ENCODE measurements around the gene OR6Y1.
A peak's percentile ranks its signal among the peaks of the same experiment; 100 is the strongest.

OR6Y1 gene

GRCh38 chr1:158554352-158554751 lies at the start of gene OR6Y1:
OR6Y1 (minus strand) TSS chr1:158554405; CDS start chr1:158548105, 6,300 bp downstream.
- no peak for DNase-seq

- DNase-seq = no peak
These were observed 46.5 kb upstream of the OR6Y1 start for GRCh38 chr1:158600735-158601134.

GRCh38 chr1:158586942-158587341 lies 32.7 kb upstream of the OR6Y1 start:
- no peak for DNase-seq

GRCh38 chr1:158583962-158584361 lies 29.8 kb upstream of the OR6Y1 start:
- no peak for DNase-seq

- no peak for DNase-seq
These were observed 25.5 kb upstream of the OR6Y1 start, which contains the start of gene OR10X1 for GRCh38 chr1:158579733-158580132. OR10X1 (minus strand) TSS chr1:158579899; CDS start chr1:158579899, 0 bp downstream.

- no peak for DNase-seq
These were observed 23.4 kb upstream of the OR6Y1 start for GRCh38 chr1:158577561-158577960.

GRCh38 chr1:158572226-158572625 lies 18.0 kb upstream of the OR6Y1 start:
- no peak for DNase-seq

GRCh38 chr1:158570480-158570879 lies 16.3 kb upstream of the OR6Y1 start, which contains the start of gene OR6P1:
OR6P1 (minus strand) TSS chr1:158570580; CDS start chr1:158563604, 6,976 bp downstream.
- no peak for DNase-seq

GRCh38 chr1:158564608-158565007 lies 10.4 kb upstream of the OR6Y1 start:
- no peak for DNase-seq

- no peak for DNase-seq
These were observed 9.6 kb upstream of the OR6Y1 start for GRCh38 chr1:158563853-158564252.

GRCh38 chr1:158559696-158560095 lies 5.5 kb upstream of the OR6Y1 start:
- no peak for DNase-seq

GRCh38 chr1:158552296-158552695 lies 1.9 kb downstream of the OR6Y1 start:
- DNase-seq = no peak

- DNase-seq = no peak
These were observed 6.7 kb downstream of the OR6Y1 start for GRCh38 chr1:158547533-158547932.

GRCh38 chr1:158537609-158538008 lies 16.6 kb downstream of the OR6Y1 start:
- no peak for DNase-seq

GRCh38 chr1:158534496-158534895 lies 19.7 kb downstream of the OR6Y1 start:
- DNase-seq = no peak

- DNase-seq = peak; percentile 29
These were observed 26.9 kb downstream of the OR6Y1 start for GRCh38 chr1:158527190-158527815.

GRCh38 chr1:158521666-158522058 lies 32.5 kb downstream of the OR6Y1 start:
- no peak for DNase-seq

- DNase-seq = no peak
These were observed 33.1 kb downstream of the OR6Y1 start for GRCh38 chr1:158520955-158521665.

GRCh38 chr1:158520021-158520420 lies 34.2 kb downstream of the OR6Y1 start:
- DNase-seq = no peak

- DNase-seq = no peak
These were observed 37.2 kb downstream of the OR6Y1 start for GRCh38 chr1:158516966-158517365.

- peak; percentile 6 for DNase-seq
These were observed 44.6 kb downstream of the OR6Y1 start for GRCh38 chr1:158509471-158510156.

GRCh38 chr1:158507511-158507910 lies 46.7 kb downstream of the OR6Y1 start:
- DNase-seq = no peak

- DNase-seq = peak; percentile 59
These were observed 47.7 kb downstream of the OR6Y1 start for GRCh38 chr1:158506369-158506987.

Data from hematopoietic multipotent progenitor cell treated with erythropoietin and hydrocortisone succinate and interleukin-3 and kit ligand, for 8 days (in vitro differentiated cells).